Activated T-cell treated with anti-CD3 and anti-CD28 coated beads for 4 hours (primary cell): ENCODE data around the gene CYB561.

ENCODE experiments used
- DNase-seq: peaks from one replicate; pipeline ENCODE4 v3.0.0-alpha.2; 2020

CYB561 gene

DNA sequence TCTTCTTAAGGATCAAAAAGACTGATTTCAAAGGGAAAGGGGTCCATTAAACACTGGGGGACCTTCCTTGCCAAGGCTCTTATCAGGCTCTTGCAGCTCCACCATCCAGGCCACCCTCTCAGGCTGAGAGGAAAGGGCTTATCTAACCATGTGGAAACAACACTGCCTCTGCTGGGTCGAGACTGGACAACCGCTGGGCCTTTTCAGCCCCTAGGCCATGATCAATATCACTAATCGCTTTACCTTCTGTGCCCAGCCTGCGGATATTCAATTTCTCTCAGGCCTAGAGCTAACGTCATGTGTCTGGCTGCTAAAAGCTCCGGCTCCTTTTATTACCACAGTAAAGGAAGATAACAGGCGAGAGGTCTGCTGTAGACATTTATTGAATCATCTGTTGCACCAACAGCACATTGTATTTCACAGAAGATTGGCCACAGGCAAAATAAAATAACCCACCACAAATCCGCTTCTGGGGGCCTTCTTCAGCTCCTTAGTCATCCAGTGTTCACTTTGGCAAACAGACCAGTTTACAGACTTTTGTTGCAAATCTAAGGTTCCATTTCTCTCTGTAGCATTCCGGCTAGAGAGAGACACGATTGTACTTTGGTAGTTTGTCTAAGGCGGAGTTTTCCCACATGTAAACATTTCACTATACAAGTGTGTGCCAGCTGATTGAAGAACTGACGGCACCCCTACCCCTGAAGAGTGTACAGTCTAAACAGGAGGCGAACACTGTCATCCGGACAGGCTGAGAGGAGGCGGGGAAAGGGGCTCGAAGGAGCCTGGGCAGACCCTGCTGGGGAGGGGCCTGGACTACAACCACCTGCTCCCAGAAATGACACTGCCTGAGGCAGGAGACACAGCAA, 13.9 kb downstream of the CYB561 start:
- no peak for DNase-seq

DNA sequence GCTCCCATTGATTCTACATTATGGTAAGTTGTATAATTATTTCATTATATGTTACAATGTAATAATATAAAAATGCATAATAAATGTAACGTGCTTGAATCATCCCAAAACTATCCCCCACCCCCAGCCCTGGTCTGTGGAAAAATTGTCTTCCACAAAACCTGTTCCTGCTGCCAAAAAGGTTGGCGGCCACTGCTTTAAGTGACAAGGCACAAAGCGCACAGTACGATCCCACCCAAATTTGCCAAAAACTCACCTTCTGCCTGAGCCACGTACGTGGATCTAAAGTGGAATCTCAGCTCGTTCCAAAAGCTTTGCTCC, 14.5 kb downstream of the CYB561 start:
- DNase-seq, result no peak

DNA sequence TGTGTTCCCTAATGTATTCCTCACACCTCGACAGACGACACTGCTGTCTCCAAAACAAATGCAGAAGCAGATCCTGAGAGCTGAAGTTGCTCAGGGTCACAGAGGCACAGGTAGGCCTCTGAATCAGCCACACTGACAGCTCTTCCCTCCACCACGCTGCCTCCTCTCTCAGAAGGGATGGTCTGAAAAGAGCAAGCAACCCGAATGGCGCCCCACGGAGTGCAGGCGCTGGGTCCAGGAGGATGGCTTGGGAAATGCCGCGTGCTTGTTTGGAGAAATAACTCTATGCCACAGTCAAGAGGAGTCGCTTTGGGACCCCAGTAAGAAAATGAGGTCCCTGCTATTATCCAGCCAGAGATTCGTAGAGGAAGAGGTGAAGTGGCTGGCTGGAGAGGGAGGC, 15.9 kb downstream of the CYB561 start:
- no peak for DNase-seq

DNA sequence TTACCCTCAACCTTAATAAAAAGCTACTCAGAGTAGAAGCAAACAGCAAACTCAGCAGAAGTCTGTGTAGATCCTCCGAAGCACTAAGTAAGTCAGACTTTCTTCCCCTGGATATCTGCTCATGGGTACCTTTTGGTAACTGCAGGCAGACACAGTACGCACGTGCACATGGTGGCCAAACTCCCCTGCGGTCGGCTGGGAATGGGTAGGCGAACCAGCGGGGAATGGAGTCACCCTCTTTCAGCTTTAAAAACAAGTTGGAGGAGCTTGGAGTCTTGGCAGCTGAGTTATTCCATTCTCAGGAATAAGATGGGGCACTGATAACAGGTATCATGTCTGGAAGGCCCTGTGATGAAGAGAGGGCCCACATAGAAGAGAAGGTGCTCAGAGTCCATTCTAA, 16.3 kb downstream of the CYB561 start:
- DNase-seq, result no peak

DNA sequence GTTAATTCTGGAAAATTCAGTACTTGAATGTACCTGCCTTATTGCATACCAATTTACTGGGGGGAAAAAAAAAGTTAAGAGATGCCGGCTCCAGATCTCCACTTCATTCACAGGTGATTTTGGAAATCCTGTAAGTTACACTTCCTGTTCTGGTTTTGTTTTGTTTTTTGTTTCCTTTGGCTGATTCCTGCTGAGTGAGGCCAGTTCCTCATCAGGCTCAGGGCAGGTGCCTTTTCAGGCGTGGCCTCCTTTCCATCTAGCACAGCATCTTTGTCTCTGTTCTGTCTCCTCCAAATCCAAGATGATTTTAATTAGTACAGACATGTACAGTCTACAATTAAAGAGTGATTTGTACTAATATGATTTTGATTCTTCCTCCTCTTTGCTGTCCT, 19.2 kb downstream of the CYB561 start:
- no peak for DNase-seq

DNA sequence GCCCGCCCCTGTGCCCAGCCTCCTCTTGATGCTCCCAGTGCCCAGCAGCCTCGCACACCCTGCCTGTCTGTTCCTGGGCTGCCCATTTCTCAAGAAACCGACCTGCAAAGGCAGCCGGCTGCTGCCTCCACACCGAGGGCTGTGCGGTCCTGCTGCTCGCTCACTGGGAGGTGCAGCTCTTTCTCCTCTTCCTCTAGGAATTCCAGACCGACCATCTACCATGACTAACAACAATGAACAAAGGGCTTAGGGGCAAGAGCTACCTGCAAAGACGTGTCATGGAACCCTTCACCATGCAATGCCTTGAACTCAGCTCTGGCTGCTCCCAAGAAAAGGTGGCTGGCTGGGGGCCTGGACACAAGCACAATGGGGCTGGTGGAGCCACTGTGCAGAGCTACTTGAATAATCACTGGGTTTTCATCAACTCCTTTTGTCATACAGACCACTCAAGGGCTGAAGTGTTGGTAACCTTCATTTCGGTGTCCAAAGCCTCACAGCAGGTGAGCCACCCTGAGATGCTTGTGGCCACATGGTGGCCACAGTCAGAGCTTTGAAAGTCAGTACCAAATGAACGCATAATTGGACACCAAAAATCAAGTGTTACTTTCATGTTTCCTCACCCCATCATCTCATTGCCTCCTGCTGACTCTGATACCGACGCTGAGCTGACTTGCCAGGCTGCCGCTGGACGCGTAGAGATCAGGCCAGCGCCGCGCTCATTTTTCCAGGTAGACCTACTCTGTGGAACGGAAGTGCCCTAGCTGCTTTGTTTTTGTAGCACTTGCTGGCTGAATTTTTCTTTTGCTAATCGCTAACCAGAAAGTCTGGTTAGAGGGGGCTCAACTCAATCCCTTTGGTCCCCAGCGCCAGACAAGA, 19.8 kb downstream of the CYB561 start:
- no peak for DNase-seq

DNA sequence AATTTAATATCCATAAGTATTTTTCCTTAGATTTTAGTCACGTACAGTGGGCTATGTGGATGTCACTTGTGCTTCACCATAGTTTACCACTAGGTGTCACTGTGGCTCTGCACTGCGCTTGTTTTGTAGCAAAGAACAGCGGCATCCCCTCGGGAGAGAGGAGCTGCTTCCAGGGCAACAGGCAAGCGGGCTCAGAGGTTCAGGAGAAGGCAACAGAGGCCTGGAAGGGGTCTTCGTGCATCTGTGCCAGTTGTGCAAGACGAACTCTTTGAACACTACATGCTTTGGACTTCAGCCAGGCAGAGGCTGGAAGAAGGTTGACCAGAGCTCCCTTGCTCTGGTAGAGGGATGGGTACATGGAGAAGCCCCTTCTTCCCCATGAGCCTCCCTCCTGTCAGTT, 20.6 kb downstream of the CYB561 start:
- DNase-seq, result peak; percentile 65

DNA sequence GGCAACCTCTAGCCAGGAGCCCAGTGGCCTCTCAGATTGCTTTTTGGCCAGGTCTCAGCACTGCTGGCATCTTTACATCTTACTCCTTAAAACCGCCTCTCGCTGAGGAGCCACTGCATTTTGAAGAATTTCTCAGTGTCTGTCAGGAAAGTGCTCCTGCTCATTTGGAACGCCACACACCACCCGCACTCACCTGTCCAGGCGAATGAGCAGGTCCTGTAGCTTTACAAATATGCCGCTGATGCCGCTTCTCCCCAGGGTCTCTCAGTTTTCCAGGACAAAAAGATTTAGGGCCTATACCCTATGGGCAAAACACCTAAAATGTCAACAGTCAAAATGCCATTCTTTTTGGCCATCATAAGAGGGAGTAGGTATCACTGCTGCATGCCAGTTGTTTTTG, 22.1 kb downstream of the CYB561 start:
- no peak for DNase-seq

DNA sequence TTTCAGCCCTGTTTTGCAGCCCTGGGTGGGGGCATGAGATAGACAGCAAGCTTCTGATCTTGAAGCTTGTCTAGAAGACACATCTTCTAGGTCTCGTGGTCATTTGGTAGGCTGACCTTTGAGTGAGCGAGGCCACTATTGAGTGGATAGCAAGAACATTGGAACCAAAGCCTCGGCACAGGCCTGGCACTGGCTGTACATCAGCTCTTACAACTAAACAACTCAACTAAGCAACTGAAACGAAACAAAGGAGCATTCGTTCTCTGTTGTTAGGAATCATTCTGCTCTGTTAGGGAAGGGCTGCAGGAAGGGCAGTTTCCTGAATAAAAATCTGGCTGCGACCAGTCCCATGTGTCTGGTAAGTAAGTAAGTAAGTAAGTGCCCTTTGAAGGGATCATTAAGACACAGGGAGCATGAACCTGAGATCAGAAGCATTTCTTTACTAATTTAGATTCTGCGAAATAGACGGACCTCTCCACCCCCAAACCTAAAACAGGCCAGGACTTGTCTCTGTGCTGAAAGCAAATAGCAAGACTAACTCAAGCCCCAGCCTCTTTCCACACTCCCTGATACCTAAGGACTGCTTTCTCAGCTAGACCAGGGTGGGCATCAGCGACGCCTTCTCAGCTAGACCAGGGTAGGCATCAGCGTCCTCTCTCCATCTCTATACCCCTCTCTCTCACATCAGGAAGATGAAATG, 22.7 kb downstream of the CYB561 start:
- DNase-seq, result no peak

DNA sequence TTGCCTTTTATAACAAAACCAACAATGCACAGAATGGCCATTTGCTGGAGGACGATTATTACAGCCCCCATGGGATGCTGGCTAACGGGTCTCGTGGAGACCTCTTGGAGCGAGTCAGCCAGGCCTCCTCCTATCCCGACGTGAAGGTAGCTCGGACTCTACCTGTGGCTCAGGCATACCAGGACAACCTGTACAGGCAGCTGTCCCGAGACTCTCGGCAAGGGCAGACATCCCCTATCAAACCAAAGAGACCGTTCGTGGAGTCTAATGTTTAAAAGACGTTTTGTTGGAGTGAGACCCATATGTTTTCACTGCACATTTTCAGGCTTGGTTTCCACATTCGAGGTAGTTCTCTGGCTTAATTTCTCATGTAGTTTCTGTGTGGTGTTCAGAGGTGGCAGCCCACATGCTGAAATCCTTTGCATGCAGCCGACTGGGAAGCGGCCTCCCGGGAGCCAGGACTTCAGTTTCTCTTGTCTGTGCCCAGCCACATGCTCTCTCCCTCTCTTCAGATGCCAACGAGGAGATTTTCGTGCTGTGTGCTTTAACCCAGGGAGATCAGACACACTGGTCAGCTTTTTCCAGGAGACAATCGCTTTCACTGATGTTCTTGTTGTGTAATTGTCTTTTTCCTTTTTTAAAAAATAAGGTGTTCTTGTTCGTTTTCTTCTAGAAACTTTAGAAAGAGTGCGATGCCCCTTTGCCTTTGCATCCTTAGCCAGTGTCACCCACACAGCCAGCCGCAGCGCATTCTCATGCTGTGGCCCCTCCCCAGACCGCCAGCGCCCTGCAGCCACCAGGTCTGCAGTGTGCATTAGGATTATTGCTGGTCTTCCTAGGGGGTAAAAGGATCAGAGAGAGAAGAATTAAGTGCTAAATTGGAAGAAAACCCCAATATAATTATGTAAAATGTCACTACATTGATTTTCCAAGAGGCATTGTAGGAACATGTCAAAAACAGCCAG, 24.1 kb downstream of the CYB561 start:
- no peak for DNase-seq

DNA sequence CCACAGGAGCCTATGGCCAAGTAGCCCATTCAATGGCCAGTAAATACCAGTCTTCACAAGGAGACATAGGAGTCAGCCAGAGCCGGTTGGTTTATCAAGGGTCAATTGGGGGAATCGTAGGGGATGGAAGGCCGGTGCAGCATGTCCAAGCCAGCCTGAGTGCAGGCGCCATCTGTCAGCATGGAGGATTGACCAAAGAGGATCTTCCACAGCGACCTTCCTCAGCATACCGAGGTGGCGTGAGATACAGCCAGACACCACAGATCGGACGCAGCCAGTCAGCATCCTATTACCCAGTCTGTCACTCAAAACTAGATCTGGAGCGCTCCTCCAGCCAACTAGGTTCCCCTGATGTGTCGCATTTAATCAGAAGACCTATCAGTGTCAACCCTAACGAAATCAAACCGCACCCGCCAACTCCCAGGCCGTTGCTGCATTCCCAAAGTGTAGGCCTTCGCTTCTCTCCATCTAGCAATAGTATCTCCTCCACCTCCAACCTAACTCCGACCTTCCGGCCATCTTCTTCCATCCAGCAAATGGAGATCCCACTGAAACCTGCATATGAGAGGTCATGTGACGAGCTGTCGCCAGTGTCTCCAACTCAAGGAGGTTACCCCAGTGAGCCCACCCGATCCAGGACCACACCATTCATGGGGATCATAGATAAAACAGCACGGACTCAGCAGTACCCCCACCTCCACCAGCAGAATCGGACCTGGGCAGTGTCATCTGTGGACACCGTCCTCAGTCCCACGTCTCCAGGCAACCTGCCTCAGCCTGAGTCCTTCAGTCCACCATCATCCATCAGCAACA, 25.0 kb downstream of the CYB561 start:
- no peak for DNase-seq

DNA sequence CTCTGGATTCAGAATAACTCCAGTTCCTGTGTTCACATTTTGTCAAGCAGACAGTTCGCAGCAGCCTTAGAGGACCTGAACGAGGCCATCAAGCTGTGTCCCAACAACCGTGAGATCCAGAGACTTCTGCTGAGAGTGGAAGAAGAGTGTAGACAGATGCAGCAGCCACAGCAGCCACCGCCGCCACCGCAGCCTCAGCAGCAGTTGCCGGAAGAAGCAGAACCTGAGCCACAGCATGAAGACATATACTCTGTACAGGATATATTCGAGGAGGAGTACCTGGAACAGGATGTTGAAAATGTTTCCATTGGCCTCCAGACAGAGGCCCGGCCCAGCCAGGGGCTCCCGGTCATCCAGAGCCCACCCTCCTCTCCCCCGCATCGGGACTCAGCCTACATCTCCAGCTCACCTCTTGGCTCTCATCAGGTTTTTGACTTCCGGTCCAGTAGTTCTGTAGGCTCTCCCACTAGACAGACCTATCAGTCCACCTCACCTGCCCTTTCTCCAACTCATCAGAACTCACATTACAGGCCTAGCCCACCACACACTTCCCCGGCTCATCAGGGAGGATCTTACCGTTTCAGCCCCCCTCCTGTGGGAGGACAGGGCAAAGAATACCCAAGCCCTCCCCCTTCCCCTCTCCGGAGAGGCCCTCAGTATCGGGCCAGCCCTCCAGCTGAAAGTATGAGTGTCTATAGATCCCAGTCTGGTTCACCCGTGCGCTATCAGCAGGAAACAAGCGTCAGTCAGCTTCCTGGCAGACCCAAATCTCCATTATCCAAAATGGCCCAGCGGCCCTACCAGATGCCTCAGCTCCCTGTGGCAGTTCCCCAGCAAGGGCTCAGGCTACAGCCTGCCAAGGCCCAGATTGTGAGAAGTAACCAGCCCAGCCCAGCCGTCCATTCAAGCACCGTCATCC, 25.9 kb downstream of the CYB561 start:
- no peak for DNase-seq

DNA sequence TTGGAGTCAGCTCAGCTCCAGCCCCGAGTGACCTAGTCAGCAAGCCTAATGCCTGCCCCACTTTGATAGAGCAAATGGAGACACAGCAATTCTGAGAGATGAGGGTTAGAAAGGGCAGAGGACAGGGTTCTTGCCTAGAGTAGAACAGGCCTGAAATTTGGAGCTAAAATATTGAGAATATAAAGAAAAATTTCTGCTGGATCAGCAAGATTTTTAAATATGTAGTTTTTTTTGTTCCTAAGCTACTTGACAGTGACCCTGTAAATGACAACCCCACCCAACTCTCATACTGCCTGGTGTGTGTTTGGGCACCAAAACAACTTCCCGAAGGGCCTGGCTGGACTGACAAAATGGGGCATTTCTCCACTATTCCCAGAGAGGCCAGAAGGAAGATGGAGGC, 26.7 kb downstream of the CYB561 start:
- no peak for DNase-seq

DNA sequence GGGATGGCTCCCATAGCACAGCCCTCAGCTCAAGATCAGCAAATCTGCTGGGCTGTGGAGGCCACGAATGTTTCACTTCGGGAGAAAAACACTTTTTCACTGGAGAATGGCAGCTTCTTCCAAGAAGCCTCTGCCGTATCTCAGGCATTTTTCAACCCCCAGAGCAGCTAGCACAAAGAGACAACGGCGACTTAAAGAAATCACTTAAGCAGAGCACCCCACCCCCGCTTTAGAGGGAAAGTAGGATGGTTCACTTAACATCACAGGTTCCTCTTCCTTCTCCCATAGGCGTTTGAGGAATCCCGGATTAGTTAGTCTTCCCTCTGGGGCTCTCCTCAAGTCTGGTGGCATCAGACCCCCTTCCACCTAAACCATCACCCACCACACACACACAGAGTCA, 27.6 kb downstream of the CYB561 start:
- no peak for DNase-seq

DNA sequence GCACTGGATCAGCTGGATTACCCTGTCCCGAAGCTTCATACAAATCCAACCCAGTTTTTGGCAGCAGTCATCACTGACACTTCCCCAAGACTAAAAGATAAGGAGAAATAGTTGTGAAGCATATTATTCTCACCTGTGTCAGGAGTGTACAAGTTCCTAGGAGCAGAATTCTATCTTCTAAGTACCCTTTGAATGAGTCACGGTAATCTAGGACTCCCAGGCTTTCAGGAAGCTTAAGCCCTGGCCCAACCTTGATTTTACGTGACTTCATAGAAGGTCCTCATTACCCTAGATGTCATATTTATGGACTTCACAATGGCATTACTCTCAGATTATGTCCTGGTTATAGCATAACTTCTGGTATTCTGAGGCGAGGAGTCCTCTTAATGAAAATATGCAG, 31.9 kb downstream of the CYB561 start:
- DNase-seq, result no peak

DNA sequence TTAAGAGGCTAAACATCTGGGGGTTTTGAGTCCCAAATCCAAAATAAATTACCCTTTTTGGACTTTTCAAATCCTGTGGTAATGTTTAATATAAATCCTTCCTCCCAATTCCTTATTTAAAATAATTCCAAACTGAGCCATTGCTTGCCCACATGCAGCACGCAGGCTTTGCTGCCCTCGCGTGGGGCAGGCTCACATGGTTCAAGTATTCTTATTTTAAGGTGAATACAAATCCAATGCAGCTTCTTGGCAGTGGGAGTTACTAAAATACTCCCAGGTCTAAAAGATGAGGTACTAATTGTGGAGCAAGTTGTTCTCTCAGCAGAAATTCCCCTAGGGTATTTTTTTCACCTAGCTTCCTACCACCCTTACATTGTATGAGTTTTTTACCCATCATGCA, 33.0 kb downstream of the CYB561 start:
- no peak for DNase-seq

DNA sequence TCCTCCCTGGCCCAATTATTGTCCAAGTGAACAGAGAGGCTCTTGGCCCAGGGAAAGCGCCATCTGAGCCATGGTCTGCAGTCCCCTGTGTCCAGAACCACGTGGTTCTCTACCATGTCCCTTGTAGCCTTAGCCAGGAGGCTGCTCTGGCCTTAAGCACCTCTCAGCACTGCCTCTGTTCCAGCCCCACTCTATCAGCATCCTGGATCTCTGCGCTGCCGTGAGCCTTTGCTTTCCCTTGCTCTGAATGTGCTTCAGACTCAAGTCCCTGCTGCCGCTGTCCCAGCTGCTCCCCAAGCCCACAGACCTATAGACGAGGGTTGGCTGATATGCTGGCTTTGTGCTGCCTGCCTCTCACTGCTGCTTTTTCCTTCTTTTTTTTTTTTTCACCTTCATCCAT, 33.9 kb downstream of the CYB561 start:
- no peak for DNase-seq

DNA sequence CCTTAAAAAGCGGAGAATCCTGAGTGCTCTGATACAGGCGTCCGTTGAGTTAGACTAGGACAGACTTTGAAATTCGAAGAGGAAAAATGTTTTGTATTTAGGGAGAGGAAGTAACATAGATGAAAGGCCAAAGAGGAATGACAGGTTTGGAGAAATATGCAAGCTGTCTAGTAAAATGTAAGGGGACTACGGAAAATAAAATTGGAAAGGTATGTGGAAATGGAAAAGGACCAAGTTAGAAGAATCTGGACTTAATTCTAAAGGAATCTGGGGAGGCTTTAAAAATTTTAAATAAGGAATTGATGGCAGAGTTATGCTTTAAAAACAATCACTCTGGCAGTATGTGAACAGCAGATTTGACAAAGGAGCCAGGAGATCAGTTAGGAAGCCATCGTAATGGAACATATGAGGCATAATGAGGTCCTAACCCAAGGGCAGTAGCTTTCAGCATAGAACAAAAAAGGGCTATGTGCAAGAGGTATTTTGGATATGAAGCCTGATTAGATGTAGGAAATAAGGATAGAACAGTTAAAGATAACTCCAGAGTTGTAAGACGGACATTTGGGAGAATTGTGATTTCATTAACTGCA, 38.3 kb downstream of the CYB561 start:
- DNase-seq, result no peak

DNA sequence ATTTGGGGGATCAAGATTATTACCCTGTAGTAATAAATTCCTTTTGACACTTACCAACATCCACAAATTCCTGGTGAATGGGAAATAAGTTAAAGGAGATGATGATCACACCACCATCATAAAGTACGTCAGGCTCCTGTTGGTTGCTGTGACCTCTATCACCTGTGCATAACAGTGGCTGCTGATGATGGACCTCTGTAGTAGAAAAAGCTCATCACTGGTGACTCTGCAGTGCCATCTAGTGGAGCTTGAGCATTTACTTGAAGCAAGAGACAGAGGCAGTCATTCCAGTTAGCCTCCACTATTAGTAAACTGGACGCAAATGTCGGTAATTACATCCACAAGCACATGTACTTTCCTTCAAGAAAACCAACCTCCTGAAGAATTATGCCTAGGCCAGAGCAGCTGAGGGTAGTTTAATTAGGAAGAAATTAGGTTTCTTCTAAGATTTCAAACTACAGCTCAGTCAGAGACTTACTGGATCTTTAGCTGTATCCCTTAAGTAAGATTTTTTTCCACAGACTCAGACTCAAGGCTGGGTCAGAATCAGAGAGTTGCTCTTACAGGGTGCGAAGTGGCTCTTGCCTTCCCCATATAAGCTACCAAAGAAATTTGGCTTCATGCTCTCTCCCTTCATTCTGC, 39.3 kb downstream of the CYB561 start:
- peak; percentile 66 for DNase-seq
